Measurements from ENCODE around the gene NEK4.

DNA sequence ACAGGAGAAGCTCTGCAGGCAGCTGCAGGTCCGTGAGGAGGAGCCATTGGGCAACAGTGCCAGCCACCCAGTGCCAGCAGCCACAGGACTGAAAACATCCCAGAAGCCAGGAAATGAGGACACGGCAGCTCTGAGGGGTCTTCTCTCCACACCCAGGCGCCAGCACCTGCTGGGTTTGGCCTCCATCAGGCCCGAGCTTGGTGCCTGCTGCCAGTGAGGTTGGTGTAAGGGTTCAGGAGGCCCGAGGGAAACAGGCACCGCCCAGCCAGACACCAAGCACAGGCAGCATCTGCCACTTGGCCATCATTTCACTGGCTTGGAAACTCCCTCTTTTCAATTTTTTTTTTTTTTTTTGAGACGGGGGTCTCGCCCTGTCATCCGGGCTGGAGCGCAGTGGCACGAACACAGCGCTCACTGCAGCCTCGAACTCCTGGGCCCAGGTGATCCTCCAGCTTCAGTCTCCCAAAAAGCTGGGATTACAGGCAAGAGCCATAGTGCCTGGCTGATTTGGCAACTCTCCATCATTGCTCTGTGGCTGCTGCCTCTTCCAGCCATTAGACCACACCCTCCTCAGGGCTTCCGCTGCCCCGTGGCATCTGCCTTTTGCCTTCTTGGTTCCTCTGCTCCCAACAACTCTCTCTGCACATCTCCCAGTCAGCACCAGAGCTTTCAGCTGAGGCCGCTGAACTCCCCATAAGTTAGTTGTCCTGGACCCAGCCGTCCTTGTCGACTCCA lies 22.4 kb upstream of the NEK4 start:
- TF ChIP-seq, protein P1, sequence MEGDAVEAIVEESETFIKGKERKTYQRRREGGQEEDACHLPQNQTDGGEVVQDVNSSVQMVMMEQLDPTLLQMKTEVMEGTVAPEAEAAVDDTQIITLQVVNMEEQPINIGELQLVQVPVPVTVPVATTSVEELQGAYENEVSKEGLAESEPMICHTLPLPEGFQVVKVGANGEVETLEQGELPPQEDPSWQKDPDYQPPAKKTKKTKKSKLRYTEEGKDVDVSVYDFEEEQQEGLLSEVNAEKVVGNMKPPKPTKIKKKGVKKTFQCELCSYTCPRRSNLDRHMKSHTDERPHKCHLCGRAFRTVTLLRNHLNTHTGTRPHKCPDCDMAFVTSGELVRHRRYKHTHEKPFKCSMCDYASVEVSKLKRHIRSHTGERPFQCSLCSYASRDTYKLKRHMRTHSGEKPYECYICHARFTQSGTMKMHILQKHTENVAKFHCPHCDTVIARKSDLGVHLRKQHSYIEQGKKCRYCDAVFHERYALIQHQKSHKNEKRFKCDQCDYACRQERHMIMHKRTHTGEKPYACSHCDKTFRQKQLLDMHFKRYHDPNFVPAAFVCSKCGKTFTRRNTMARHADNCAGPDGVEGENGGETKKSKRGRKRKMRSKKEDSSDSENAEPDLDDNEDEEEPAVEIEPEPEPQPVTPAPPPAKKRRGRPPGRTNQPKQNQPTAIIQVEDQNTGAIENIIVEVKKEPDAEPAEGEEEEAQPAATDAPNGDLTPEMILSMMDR (IDR thresholded peaks at IDR 0.05) = no peak
- TF ChIP-seq POLR2A (IDR thresholded peaks at IDR 0.05) = no peak

Data from adrenal gland (tissue), 5 donors.